SW 1271 (cell line): ENCODE results near the gene CCPG1.

ENCODE experiments used
- DNase-seq, 2 experiments: peaks; one replicate each; lab custom pipeline; 2025; lab: John Stamatoyannopoulos, UW

The CCPG1 gene

DNA sequence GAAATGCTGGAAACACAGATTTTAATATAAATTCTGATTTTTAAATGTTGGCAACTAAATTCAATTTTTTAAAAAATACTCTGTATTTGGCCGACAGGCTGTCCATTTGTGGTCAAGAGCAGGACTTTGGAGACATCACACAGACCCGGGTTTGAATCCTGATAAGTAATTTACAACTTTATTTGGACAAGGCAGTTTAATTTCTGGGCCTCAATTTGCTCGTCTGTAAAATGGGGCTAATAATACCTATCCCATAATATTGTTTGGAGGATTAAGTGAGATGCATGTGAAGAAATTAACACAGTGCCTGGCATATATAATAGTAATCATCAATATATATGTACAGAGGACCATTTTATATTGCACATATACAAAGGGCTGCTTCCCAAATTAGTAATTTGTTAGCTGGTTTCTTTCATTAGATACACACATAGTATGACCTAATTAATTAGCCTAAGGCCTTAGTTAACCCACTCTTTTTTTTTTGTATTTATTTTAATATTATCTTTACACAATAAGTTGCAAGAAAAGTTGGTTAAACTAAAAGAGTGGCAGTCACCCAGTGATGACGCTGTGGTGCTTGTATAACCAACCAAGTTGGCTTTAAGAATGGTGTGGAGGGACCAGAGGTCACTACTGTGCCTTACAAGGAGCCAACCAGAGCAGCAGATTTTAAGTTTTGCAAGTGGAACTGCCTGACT lies 88.5 kb downstream of the CCPG1 start:
- DNase-seq = peak in 1 of 2 experiments; percentile 15

DNA sequence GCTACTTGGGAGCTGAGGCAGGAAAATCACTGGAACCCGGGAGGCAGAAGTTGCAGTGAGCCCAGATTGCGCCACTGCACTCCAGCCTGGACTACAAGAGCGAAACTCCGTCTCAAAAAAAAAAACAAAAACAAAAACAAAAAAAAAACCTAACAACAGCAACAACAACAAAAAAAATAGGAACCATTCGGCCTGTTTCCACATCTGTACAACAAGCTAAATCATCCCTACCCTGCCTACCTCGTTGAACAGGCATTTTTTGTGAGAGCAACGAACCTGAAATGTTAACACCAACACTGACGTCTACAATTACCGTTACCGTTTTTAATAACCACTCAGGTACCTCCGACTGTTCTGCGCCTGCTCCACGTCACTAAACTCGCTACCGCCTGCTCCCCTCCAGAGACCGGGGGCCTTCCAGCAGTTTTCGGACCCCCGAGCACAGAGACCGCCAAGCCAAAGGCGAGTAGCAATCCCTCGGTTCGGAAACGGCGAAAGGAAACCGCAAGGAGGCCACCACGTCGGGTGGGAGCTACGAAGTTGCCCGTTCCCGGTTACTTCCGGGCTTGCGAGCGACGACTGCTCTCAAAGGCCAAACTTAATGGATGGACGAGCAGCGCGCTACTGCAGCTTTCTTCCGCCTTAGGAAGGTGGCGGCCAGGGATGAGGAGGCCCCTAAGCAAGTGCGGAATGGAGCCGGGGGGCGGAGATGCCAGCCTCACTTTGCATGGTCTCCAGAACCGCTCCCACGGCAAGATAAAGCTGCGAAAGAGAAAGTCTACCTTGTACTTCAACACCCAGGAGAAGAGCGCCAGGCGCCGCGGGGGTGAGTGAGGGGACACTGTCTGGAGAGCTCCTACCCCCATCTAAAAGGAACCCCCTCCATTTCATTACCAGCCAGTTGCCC lies 89.3 kb downstream of the CCPG1 start, which contains the start of the genes PIGB and PIGBOS1:
Gene PIGB, plus strand, starts transcription at position 635 of the 907 bp plus-strand sequence. Its CDS starts 29 bp downstream, at position 664.
Gene PIGBOS1, minus strand, starts transcription at position 536 of the 907 bp plus-strand sequence. CDS start 1,331 bp downstream, outside the sequence.
- DNase-seq = peak; percentile 87 to 94
